Nephron (organoid): ENCODE data around the gene BRD7.

ENCODE experiments used
- H3K27ac Mint-ChIP-seq, 3 experiments: 2 replicates each; pipeline ENCODE4 v1.8.0; 2020; ENCODE audit warnings: mixed read lengths in 3 of 3, mild to moderate bottlenecking in 2 of 3, moderate library complexity in 1 of 3
- H3K27me3 Mint-ChIP-seq: 2 replicates; pipeline ENCODE4 v1.8.0; 2021; ENCODE audit warnings: low read depth, mild to moderate bottlenecking, moderate library complexity, mixed read lengths
- H3K36me3 Mint-ChIP-seq: 2 replicates; pipeline ENCODE4 v1.8.0; 2020; ENCODE audit warnings: low read depth, mixed read lengths
- H3K4me1 Mint-ChIP-seq: 2 replicates; pipeline ENCODE4 v1.8.0; 2020; ENCODE audit warnings: mixed read lengths
- H3K4me3 Mint-ChIP-seq, 3 experiments: 2 replicates each; pipeline ENCODE4 v1.8.0; 2020; ENCODE audit warnings: mild to moderate bottlenecking in 3 of 3, mixed read lengths in 3 of 3, moderate library complexity in 2 of 3
- H3K9me3 Mint-ChIP-seq: 2 replicates; pipeline ENCODE4 v1.8.0; 2020; ENCODE audit warnings: mixed read lengths
- CTCF ChIP-seq, 3 experiments: fragments of 200-600 bp; sonication (generic); IDR thresholded peaks; one replicate each; pipeline ENCODE4 v1.5.0; 2021; ENCODE audit warnings: antibody characterized with exemption in 3 of 3; ENCODE audit not compliant: unreplicated experiment in 3 of 3

Gene BRD7

GRCh38 chr16:50302472-50303005, 66.2 kb downstream of the BRD7 start:
- Mint-ChIP-seq H3K4me1 (no peaks in the 10 kb centered on the region), H3K4me3 (no peak overlapping the region), H3K36me3 (no peaks in the 10 kb centered on the region), H3K27me3 (peaks cover 13% of the 10 kb centered on the region), H3K27ac (no peak overlapping the region), H3K9me3 (no peaks in the 10 kb centered on the region)
- TF ChIP-seq CTCF (IDR thresholded peaks at IDR 0.05; ENCODE audit: unreplicated experiment in 3 of 3) = no peak

- H3K27ac Mint-ChIP-seq = no peak overlapping the region
- H3K36me3 Mint-ChIP-seq = no peaks in the 10 kb centered on the region
- peaks cover 13% of the 10 kb centered on the region for H3K27me3 Mint-ChIP-seq
- no peak for TF ChIP-seq CTCF (IDR thresholded peaks at IDR 0.05; ENCODE audit: unreplicated experiment in 3 of 3)
- H3K9me3 Mint-ChIP-seq = no peaks in the 10 kb centered on the region
- H3K4me1 Mint-ChIP-seq = no peaks in the 10 kb centered on the region
- H3K4me3 Mint-ChIP-seq = no peak overlapping the region
Observed at GRCh38 chr16:50301626-50302471, 66.9 kb downstream of the BRD7 start.

- H3K4me1 Mint-ChIP-seq = no peaks in the 10 kb centered on the region
- no peaks in the 10 kb centered on the region for H3K9me3 Mint-ChIP-seq
- H3K27ac Mint-ChIP-seq = no peak overlapping the region
- TF ChIP-seq CTCF (IDR thresholded peaks at IDR 0.05; ENCODE audit: unreplicated experiment in 3 of 3) = no peak
- H3K27me3 Mint-ChIP-seq = peaks cover 13% of the 10 kb centered on the region
- no peak overlapping the region for H3K4me3 Mint-ChIP-seq
- H3K36me3 Mint-ChIP-seq = no peaks in the 10 kb centered on the region
Observed at GRCh38 chr16:50300942-50301625, 67.7 kb downstream of the BRD7 start.

- Mint-ChIP-seq H3K4me3 (no peak overlapping the region), H3K36me3 (no peaks in the 10 kb centered on the region), H3K4me1 (no peaks in the 10 kb centered on the region), H3K27me3 (peaks cover 16% of the 10 kb centered on the region), H3K27ac (no peak overlapping the region), H3K9me3 (no peaks in the 10 kb centered on the region)
- no peak for TF ChIP-seq CTCF (IDR thresholded peaks at IDR 0.05; ENCODE audit: unreplicated experiment in 3 of 3)
Observed at GRCh38 chr16:50299508-50300105, 69.2 kb downstream of the BRD7 start.

GRCh38 chr16:50298591-50299507, 69.9 kb downstream of the BRD7 start:
- no peaks in the 10 kb centered on the region for H3K9me3 Mint-ChIP-seq
- H3K4me3 Mint-ChIP-seq = no peak overlapping the region
- peaks cover 16% of the 10 kb centered on the region for H3K27me3 Mint-ChIP-seq
- H3K4me1 Mint-ChIP-seq = no peaks in the 10 kb centered on the region
- no peaks in the 10 kb centered on the region for H3K36me3 Mint-ChIP-seq
- no peak for TF ChIP-seq CTCF (IDR thresholded peaks at IDR 0.05; ENCODE audit: unreplicated experiment in 3 of 3)
- no peak overlapping the region for H3K27ac Mint-ChIP-seq
